HepG2 (cell line): ENCODE measurements around the gene PSD4. TPM values are rescaled to one million over a fixed set of nuclear protein-coding genes. Genes with fewer than 3 reads are reported as not detected.

Experiments used
- ETV6 ChIP-seq: sonication (generic); formaldehyde crosslinking; conservative IDR thresholded peaks from 2 replicates; pipeline ENCODE4 v1.4.0; 2020; ENCODE audit warnings: missing genetic modification reagents
- IRX3 ChIP-seq: sonication (generic); formaldehyde crosslinking; IDR thresholded peaks from 2 replicates; pipeline ENCODE4 v1.8.1; 2023; ENCODE audit warnings: mild to moderate bottlenecking, low read depth, missing genetic modification reagents, borderline replicate concordance
- ISL2 ChIP-seq: sonication (generic); formaldehyde crosslinking; IDR thresholded peaks from 2 replicates; pipeline ENCODE4 v1.5.0; 2020; ENCODE audit warnings: missing genetic modification reagents
- MEF2D ChIP-seq: sonication (generic); formaldehyde crosslinking; IDR thresholded peaks from 2 replicates; pipeline ENCODE4 v1.5.1; 2020; ENCODE audit warnings: mild to moderate bottlenecking, missing genetic modification reagents
- MYNN ChIP-seq: sonication (generic); formaldehyde crosslinking; IDR thresholded peaks from 2 replicates; pipeline ENCODE4 v1.4.0; 2020; ENCODE audit warnings: mild to moderate bottlenecking, low read depth, missing genetic modification reagents
- TOE1 ChIP-seq: sonication (generic); formaldehyde crosslinking; IDR thresholded peaks from 2 replicates; pipeline ENCODE4 v1.4.0; 2020; ENCODE audit warnings: mild to moderate bottlenecking, missing genetic modification reagents
- YEATS2 ChIP-seq: sonication (generic); formaldehyde crosslinking; IDR thresholded peaks from 2 replicates; pipeline ENCODE4 v1.4.0; 2020; ENCODE audit warnings: missing genetic modification reagents, borderline replicate concordance
- ZFAT ChIP-seq: sonication (generic); formaldehyde crosslinking; conservative IDR thresholded peaks from 2 replicates; pipeline ENCODE4 v1.8.1; 2023; ENCODE audit warnings: missing genetic modification reagents, inconsistent platforms
- ZMYM2 ChIP-seq: sonication (generic); formaldehyde crosslinking; IDR thresholded peaks from 2 replicates; pipeline ENCODE4 v1.8.0; 2022; ENCODE audit warnings: mild to moderate bottlenecking, missing genetic modification reagents
- ZNF296 ChIP-seq: sonication (generic); formaldehyde crosslinking; conservative IDR thresholded peaks from 2 replicates; pipeline ENCODE4 v1.5.0; 2020; ENCODE audit warnings: mild to moderate bottlenecking, missing genetic modification reagents
- ZNF83 ChIP-seq: sonication (generic); formaldehyde crosslinking; IDR thresholded peaks from 2 replicates; pipeline ENCODE4 v1.4.0; 2020; ENCODE audit warnings: missing genetic modification reagents, mild to moderate bottlenecking, borderline replicate concordance
- polyA plus RNA-seq, 8 experiments: library from polyadenylated mRNA; depleted of rRNA in 3 of 8; stranded (reverse) in 7 of 8; unstranded in 1 of 8; fragments of >200 nt; fragmentation: Illumina TruSeq in 4 of 8; extraction: Trizol in 4 of 8; gene quantifications; 2 replicates each; pipeline versions ENCODE4 v1.2.1 to v1.2.3, GENCODE V29; 2011 to 2016; ENCODE audit warnings: low read depth in 4 of 8, missing spikeins in 1 of 8, mixed read lengths in 1 of 8; ENCODE audit not compliant: insufficient read depth in 1 of 8
- total RNA-seq, 5 experiments: library from RNA; depleted of rRNA; stranded (reverse); fragments of >200 nt; fragmentation: Illumina TruSeq; extraction: Trizol; gene quantifications; 2 replicates each; pipeline ENCODE4 v1.2.3, GENCODE V29; 2016; ENCODE audit warnings: low read depth in 1 of 5
- TF ChIP-seq, protein P1 (sequence below): sonication (generic); formaldehyde crosslinking; IDR thresholded peaks from 2 replicates; pipeline ENCODE4 v1.4.0; 2020; ENCODE audit warnings: missing genetic modification reagents
- TF ChIP-seq, protein P2 (sequence below): fragments of 450-650 bp; IDR thresholded peaks from 2 replicates; pipeline ENCODE4 v1.6.1; 2016
- TF ChIP-seq, protein P3 (sequence below): sonication (generic); formaldehyde crosslinking; IDR thresholded peaks from 2 replicates; pipeline ENCODE4 v1.4.0; 2020; ENCODE audit warnings: missing genetic modification reagents, borderline replicate concordance
- TF ChIP-seq, protein P4 (sequence below): sonication (generic); formaldehyde crosslinking; IDR thresholded peaks from 2 replicates; pipeline ENCODE4 v1.4.0; 2020; ENCODE audit warnings: missing genetic modification reagents

Gene PSD4
- total and polyA plus RNA-seq, 2 of the 13 experiments (the other 11 are each of a cell fraction or from before 2014, with no cell fraction given): 5.8 to 9.4 TPM

DNA sequence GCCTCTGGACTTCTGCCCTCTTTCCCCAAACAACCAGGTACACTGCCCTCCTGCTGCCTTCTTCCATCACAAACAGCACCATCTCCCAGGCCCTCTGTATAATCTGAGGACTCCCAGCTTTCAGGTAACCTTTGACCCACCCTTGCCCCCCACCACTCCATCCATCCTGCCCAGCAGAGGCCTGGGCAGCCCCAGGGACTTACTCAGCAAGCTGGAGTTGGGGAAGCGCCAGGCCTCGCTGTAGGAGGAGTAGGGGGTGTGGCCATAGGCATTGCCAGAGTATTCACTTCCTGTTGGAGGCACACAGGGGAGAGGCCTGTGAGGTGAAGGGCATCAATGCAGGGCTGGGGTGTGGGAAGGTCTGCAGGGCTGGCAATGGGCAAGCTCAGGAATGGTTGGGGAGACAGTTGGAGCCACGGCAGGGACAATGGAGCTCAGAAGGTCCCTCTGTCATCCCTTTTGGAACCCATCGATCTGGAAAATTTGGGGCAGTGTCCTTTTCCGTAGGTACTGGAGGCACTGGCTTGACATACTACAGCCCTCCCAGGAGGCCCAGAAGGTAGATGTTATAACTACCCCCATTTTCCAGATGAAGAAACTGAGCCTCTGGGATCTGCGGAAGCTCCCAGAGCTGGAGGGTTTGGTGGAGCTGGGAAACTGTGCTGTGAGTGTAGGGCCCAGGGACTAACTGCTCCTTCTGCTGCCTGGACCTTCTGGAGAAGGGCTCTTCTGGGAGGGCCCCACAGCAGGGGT is 46.3 kb downstream of the PSD4 start (continued):
- TF ChIP-seq, protein P1, sequence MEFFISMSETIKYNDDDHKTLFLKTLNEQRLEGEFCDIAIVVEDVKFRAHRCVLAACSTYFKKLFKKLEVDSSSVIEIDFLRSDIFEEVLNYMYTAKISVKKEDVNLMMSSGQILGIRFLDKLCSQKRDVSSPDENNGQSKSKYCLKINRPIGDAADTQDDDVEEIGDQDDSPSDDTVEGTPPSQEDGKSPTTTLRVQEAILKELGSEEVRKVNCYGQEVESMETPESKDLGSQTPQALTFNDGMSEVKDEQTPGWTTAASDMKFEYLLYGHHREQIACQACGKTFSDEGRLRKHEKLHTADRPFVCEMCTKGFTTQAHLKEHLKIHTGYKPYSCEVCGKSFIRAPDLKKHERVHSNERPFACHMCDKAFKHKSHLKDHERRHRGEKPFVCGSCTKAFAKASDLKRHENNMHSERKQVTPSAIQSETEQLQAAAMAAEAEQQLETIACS (CRISPR knock-in tag): no peak
- TF ChIP-seq YEATS2 (CRISPR knock-in tag) (peak; percentile 70; the same call in 1 of the 2 replicates), MEF2D (peak; percentile 72), ZFAT (no peak), IRX3 (no peak), ZNF296 (no peak), TOE1 (CRISPR knock-in tag) (no peak), ZMYM2 (CRISPR knock-in tag) (0 out of 2 replicates have a peak, but pooled peaks have one; percentile 54), ISL2 (CRISPR knock-in tag) (peak; percentile 74; the same call in 1 of the 2 replicates), ETV6 (CRISPR knock-in tag) (no peak), ZNF83 (no peak), MYNN (CRISPR knock-in tag) (no peak)
- TF ChIP-seq, protein P2, sequence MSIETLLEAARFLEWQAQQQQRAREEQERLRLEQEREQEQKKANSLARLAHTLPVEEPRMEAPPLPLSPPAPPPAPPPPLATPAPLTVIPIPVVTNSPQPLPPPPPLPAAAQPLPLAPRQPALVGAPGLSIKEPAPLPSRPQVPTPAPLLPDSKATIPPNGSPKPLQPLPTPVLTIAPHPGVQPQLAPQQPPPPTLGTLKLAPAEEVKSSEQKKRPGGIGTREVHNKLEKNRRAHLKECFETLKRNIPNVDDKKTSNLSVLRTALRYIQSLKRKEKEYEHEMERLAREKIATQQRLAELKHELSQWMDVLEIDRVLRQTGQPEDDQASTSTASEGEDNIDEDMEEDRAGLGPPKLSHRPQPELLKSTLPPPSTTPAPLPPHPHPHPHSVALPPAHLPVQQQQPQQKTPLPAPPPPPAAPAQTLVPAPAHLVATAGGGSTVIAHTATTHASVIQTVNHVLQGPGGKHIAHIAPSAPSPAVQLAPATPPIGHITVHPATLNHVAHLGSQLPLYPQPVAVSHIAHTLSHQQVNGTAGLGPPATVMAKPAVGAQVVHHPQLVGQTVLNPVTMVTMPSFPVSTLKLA: no peak
- TF ChIP-seq, protein P3, sequence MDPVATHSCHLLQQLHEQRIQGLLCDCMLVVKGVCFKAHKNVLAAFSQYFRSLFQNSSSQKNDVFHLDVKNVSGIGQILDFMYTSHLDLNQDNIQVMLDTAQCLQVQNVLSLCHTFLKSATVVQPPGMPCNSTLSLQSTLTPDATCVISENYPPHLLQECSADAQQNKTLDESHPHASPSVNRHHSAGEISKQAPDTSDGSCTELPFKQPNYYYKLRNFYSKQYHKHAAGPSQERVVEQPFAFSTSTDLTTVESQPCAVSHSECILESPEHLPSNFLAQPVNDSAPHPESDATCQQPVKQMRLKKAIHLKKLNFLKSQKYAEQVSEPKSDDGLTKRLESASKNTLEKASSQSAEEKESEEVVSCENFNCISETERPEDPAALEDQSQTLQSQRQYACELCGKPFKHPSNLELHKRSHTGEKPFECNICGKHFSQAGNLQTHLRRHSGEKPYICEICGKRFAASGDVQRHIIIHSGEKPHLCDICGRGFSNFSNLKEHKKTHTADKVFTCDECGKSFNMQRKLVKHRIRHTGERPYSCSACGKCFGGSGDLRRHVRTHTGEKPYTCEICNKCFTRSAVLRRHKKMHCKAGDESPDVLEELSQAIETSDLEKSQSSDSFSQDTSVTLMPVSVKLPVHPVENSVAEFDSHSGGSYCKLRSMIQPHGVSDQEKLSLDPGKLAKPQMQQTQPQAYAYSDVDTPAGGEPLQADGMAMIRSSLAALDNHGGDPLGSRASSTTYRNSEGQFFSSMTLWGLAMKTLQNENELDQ (CRISPR knock-in tag): no peak
- TF ChIP-seq, protein P4, sequence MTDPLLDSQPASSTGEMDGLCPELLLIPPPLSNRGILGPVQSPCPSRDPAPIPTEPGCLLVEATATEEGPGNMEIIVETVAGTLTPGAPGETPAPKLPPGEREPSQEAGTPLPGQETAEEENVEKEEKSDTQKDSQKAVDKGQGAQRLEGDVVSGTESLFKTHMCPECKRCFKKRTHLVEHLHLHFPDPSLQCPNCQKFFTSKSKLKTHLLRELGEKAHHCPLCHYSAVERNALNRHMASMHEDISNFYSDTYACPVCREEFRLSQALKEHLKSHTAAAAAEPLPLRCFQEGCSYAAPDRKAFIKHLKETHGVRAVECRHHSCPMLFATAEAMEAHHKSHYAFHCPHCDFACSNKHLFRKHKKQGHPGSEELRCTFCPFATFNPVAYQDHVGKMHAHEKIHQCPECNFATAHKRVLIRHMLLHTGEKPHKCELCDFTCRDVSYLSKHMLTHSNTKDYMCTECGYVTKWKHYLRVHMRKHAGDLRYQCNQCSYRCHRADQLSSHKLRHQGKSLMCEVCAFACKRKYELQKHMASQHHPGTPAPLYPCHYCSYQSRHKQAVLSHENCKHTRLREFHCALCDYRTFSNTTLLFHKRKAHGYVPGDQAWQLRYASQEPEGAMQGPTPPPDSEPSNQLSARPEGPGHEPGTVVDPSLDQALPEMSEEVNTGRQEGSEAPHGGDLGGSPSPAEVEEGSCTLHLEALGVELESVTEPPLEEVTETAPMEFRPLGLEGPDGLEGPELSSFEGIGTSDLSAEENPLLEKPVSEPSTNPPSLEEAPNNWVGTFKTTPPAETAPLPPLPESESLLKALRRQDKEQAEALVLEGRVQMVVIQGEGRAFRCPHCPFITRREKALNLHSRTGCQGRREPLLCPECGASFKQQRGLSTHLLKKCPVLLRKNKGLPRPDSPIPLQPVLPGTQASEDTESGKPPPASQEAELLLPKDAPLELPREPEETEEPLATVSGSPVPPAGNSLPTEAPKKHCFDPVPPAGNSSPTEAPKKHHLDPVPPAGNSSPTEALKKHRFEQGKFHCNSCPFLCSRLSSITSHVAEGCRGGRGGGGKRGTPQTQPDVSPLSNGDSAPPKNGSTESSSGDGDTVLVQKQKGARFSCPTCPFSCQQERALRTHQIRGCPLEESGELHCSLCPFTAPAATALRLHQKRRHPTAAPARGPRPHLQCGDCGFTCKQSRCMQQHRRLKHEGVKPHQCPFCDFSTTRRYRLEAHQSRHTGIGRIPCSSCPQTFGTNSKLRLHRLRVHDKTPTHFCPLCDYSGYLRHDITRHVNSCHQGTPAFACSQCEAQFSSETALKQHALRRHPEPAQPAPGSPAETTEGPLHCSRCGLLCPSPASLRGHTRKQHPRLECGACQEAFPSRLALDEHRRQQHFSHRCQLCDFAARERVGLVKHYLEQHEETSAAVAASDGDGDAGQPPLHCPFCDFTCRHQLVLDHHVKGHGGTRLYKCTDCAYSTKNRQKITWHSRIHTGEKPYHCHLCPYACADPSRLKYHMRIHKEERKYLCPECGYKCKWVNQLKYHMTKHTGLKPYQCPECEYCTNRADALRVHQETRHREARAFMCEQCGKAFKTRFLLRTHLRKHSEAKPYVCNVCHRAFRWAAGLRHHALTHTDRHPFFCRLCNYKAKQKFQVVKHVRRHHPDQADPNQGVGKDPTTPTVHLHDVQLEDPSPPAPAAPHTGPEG (CRISPR knock-in tag): no peak; the same call in 1 of the 2 replicates
